ENCODE data around the gene LGR6.
"Not testable (repeated sequence)": the region's sequence is repeated elsewhere in the genome, so short reads cannot be mapped to it uniquely, and the experiment has no call there.

- TF ChIP-seq, protein P1, sequence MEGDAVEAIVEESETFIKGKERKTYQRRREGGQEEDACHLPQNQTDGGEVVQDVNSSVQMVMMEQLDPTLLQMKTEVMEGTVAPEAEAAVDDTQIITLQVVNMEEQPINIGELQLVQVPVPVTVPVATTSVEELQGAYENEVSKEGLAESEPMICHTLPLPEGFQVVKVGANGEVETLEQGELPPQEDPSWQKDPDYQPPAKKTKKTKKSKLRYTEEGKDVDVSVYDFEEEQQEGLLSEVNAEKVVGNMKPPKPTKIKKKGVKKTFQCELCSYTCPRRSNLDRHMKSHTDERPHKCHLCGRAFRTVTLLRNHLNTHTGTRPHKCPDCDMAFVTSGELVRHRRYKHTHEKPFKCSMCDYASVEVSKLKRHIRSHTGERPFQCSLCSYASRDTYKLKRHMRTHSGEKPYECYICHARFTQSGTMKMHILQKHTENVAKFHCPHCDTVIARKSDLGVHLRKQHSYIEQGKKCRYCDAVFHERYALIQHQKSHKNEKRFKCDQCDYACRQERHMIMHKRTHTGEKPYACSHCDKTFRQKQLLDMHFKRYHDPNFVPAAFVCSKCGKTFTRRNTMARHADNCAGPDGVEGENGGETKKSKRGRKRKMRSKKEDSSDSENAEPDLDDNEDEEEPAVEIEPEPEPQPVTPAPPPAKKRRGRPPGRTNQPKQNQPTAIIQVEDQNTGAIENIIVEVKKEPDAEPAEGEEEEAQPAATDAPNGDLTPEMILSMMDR (IDR thresholded peaks at IDR 0.05), result not testable (repeated sequence)
- TF ChIP-seq POLR2A (IDR thresholded peaks at IDR 0.05), result not testable (repeated sequence)
Observed at GRCh38 chr1:202352583-202353197, 159.1 kb downstream of the LGR6 start.
